ENCODE results near the gene CRYBG1. TPM values are rescaled to one million over a fixed set of nuclear protein-coding genes. Genes with fewer than 3 reads are reported as not detected.

Gene CRYBG1
- total and polyA plus RNA-seq, 10 of the 15 experiments (the other 5 are each of a cell fraction or from before 2014, with no cell fraction given), result 6.5 to 57.0 (median 25.2) TPM

GRCh38 chr6:106512968-106513574 lies 152.6 kb downstream of the CRYBG1 start:
- DNase-seq (ENCODE audit: low read depth, low spot score) (no peak), ATAC-seq (peak; percentile 6), FAIRE-seq (peak; percentile 90)
- H2AFZ ChIP-seq (ENCODE audit: control insufficient read depth, low read depth, low read length), result peak overlapping the region; percentile 45
- peak overlapping the region; percentile 79 for H3K9ac ChIP-seq (ENCODE audit: control insufficient read depth, insufficient read depth, low read length)
- H3K4me1 ChIP-seq (ENCODE audit: control insufficient read depth, insufficient read depth, low read length), result peaks cover 5% of the 10 kb centered on the region; the same call in 1 of the 2 replicates
- no peaks in the 10 kb centered on the region; a peak in 1 of 4 replicates for H3K27me3 ChIP-seq (replicated peaks in 1 of 2; ENCODE audit: control insufficient read depth in 2 of 2, insufficient read depth in 2 of 2, low read length in 1 of 2)
- H3K36me3 ChIP-seq (ENCODE audit: control insufficient read depth in 2 of 2, insufficient read depth in 2 of 2, low read length in 1 of 2), result no peaks in the 10 kb centered on the region
- in situ Hi-C loops (cut with MboI), result loop anchor here (25.0 kb wide), 1 partner anchor 1051 kb away; no protein-coding TSS in a partner anchor
- no peak for TF ChIP-seq ZNF274 (IDR thresholded peaks at IDR 0.05; ENCODE audit: insufficient read depth, insufficient read length)
- no peak; the same call in 1 of the 2 replicates for TF ChIP-seq MXI1 (IDR thresholded peaks at IDR 0.05; ENCODE audit: low read depth, low read length)
- TF ChIP-seq KDM1A (IDR thresholded peaks at IDR 0.05; ENCODE audit: borderline replicate concordance), result no peak
- no peak for TF ChIP-seq IKZF2 (IDR thresholded peaks at IDR 0.05)
- no peak for TF ChIP-seq FOXK2 (IDR thresholded peaks at IDR 0.05)
- no peak for TF ChIP-seq HDAC2 (IDR thresholded peaks at IDR 0.05)
- peak in 1 of 2 experiments; percentile 47; a peak in 3 of 4 replicates for TF ChIP-seq BHLHE40 (IDR thresholded peaks at IDR 0.05; ENCODE audit: borderline replicate concordance in 1 of 2, low read depth in 2 of 2, low read length in 1 of 2)
- no peak for TF ChIP-seq LARP7 (IDR thresholded peaks at IDR 0.05)
- TF ChIP-seq NFYB (IDR thresholded peaks at IDR 0.05; ENCODE audit: insufficient read depth, low read depth, low read length), result no peak
- TF ChIP-seq BACH1 (IDR thresholded peaks at IDR 0.05; ENCODE audit: borderline replicate concordance), result no peak
- no peak for TF ChIP-seq ZNF217 (IDR thresholded peaks at IDR 0.05)
- TF ChIP-seq GATAD2B (conservative IDR thresholded peaks at IDR 0.05; ENCODE audit: low read depth), result 0 out of 2 replicates have a peak, but pooled peaks have one; percentile 5
- no peak for TF ChIP-seq TCF12 (IDR thresholded peaks at IDR 0.05; ENCODE audit: low read depth, low read length)
- 0 out of 2 replicates have a peak, but pooled peaks have one; percentile 11 for TF ChIP-seq ZBED1 (IDR thresholded peaks at IDR 0.05; ENCODE audit: borderline replicate concordance)
- 0 out of 2 replicates have a peak, but pooled peaks have one; percentile 6 for TF ChIP-seq RUNX3 (IDR thresholded peaks at IDR 0.05; ENCODE audit: low read length)
- TF ChIP-seq NBN (IDR thresholded peaks at IDR 0.05), result no peak
- H3K4me3 ChIP-seq, result peak overlapping the region; percentile 87
- intact Hi-C loops (cut with micrococcal nuclease; ENCODE audit: unreplicated experiment), result loop anchor here (1.0 kb wide), 2 partner anchors 7 to 65 kb away; no protein-coding TSS in a partner anchor
- peaks cover 62% of the 10 kb centered on the region for H3K79me2 ChIP-seq (ENCODE audit: control insufficient read depth, insufficient read depth, low read length)
- no peaks in the 10 kb centered on the region for H3K9me3 ChIP-seq (replicated peaks; ENCODE audit: control insufficient read depth, insufficient read depth, low read length)
- H4K20me1 ChIP-seq (ENCODE audit: control insufficient read depth, insufficient read depth), result no peaks in the 10 kb centered on the region
- H3K4me2 ChIP-seq (ENCODE audit: control insufficient read depth, insufficient read depth), result peak overlapping the region; percentile 95
- ChIA-PET RAD21 (ENCODE audit: unreplicated experiment) (interaction anchor here (1.2 to 4.7 kb wide), 10 partner anchors 10 to 124 kb away, joined by 3 to 101 read pairs (median 6); no protein-coding TSS in a partner anchor), CTCF (interaction anchor here (0.5 to 6.8 kb wide), 16 partner anchors 8 to 1030 kb away, joined by 3 to 79 read pairs (median 4); no protein-coding TSS in a partner anchor), SMC1A (ENCODE audit: uncharacterized antibody, unreplicated experiment) (interaction anchor here (0.8 to 6.5 kb wide), 15 partner anchors 10 to 332 kb away, joined by 3 to 109 read pairs (median 6); no protein-coding TSS in a partner anchor), POLR2A (interaction anchor here (0.5 to 5.6 kb wide), 6 partner anchors 8 to 1022 kb away, joined by 3 to 47 read pairs (median 3); no protein-coding TSS in a partner anchor)
- peak overlapping the region; percentile 90 for H3K27ac ChIP-seq (ENCODE audit: control insufficient read depth, insufficient read depth)
- WGBS (ENCODE audit: insufficient coverage, insufficient replicate concordance, low lambda C conversion rate, missing lambda C conversion rate), result 2% methylated on average over 19 of the region's 19 CpGs
- TSS peak; percentile 56 for BruUV-seq (replicated peaks)
